Left lung (tissue), 10 donors: Measurements from ENCODE around the gene LRRN4. TPM values are rescaled to one million over a fixed set of nuclear protein-coding genes. Genes with fewer than 3 reads are reported as not detected.

Experiments used
- ATAC-seq: fragments of 200-7000 bp; cut with Tn5 transposase; one replicate; pipeline ENCODE4 v1.9.1; 2020; ENCODE audit warnings: moderate library complexity
- DNase-seq, 4 donors: peaks; one replicate each; pipeline ENCODE4 v3.0.0-alpha.2; 2013 to 2020
- H3K27ac ChIP-seq, 2 donors: fragments of 200-600 bp; sonication (generic) in 1 of 2; one replicate each; pipeline versions ENCODE4 v1.5.0 to v1.8.0; 2020 to 2021
- H3K27me3 ChIP-seq, 2 donors: fragments of 200-600 bp; sonication (generic) in 1 of 2; one replicate each; pipeline versions ENCODE4 v1.5.0 to v1.8.0; 2020 to 2021
- H3K36me3 ChIP-seq, 2 donors: fragments of 200-600 bp; sonication (generic) in 1 of 2; one replicate each; pipeline versions ENCODE4 v1.5.0 to v1.8.0; 2020 to 2021
- H3K4me1 ChIP-seq, 2 donors: fragments of 200-600 bp; one replicate each; pipeline ENCODE4 v1.8.0; 2021
- H3K4me3 ChIP-seq, 2 donors: fragments of 200-600 bp; sonication (generic) in 1 of 2; one replicate each; pipeline versions ENCODE4 v1.5.0 to v1.8.0; 2020 to 2021; ENCODE audit warnings: mild to moderate bottlenecking in 1 of 2
- H3K9me3 ChIP-seq, 2 donors: fragments of 200-600 bp; sonication (generic) in 1 of 2; one replicate each; pipeline versions ENCODE4 v1.5.0 to v1.8.0; 2020 to 2021
- intact Hi-C, 2 donors: fragments of 100-400 bp; cut with DNase I; formaldehyde crosslinking; loops; one replicate each; pipeline versions ENCODE4 v1.11.2 to v1.14.2; 2022
- polyA plus RNA-seq, 6 donors: library from polyadenylated mRNA; unstranded; fragments of 120-200 nt; gene quantifications; one replicate each; pipeline ENCODE4 v1.2.1, GENCODE V29; 2013; ENCODE audit not compliant: insufficient read length in 6 of 6
- total RNA-seq, 2 donors: library from RNA; stranded (reverse); fragmentation: NEBNext Ultra II Directional; extraction: Animal tissue kit (Norgen Biotek cat#: 25700); gene quantifications; one replicate each; pipeline ENCODE4 v1.2.1, GENCODE V29; 2021
- TF ChIP-seq, protein P1 (sequence below), 2 donors: fragments of 200-600 bp; sonication (generic) in 1 of 2; IDR thresholded peaks; one replicate each; pipeline versions ENCODE4 v1.5.0 to v1.8.0; 2021; ENCODE audit warnings: antibody characterized with exemption in 2 of 2
- donor health status: DM: no; HTN: yes; CAD: no.
- donor health status: DM: no; HTN: no; CAD: no.

LRRN4 gene
- total and polyA plus RNA-seq, 8 donors, result 0.31 to 44.3 (median 1.1) TPM

DNA sequence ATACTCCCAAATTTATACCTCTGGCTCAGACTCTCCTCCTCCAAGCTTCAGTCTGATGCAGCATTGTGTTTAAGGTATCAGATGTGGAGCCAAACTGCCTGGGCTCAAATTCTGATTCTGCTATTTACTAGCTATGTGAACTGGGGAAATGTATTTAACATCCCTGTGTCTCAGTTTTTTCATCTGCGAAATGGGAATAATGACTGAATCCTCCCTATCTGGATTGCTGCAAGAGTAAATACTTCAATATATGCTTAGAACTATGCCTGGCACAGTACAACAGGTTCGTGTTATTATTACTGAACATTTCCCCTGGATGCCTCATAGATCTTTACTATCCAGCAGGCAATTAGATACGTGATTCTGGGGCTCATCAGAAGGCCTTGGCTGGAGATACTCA is 5.5 kb downstream of the LRRN4 start:
- Histone ChIP-seq H3K36me3 (peaks cover 0 to 14% of the 10 kb centered on the region in 2 donors), H3K4me3 (no peak overlapping the region), H3K27me3 (peaks cover 3 to 33% of the 10 kb centered on the region in 2 donors), H3K4me1 (peaks cover 3 to 12% of the 10 kb centered on the region in 2 donors), H3K27ac (no peak overlapping the region), H3K9me3 (no peaks in the 10 kb centered on the region)
- TF ChIP-seq, protein P1, sequence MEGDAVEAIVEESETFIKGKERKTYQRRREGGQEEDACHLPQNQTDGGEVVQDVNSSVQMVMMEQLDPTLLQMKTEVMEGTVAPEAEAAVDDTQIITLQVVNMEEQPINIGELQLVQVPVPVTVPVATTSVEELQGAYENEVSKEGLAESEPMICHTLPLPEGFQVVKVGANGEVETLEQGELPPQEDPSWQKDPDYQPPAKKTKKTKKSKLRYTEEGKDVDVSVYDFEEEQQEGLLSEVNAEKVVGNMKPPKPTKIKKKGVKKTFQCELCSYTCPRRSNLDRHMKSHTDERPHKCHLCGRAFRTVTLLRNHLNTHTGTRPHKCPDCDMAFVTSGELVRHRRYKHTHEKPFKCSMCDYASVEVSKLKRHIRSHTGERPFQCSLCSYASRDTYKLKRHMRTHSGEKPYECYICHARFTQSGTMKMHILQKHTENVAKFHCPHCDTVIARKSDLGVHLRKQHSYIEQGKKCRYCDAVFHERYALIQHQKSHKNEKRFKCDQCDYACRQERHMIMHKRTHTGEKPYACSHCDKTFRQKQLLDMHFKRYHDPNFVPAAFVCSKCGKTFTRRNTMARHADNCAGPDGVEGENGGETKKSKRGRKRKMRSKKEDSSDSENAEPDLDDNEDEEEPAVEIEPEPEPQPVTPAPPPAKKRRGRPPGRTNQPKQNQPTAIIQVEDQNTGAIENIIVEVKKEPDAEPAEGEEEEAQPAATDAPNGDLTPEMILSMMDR (IDR thresholded peaks at IDR 0.05), result no peak
- intact Hi-C loops, result no loop called here
- DNase-seq, result no peak
- ATAC-seq, result no peak

DNA sequence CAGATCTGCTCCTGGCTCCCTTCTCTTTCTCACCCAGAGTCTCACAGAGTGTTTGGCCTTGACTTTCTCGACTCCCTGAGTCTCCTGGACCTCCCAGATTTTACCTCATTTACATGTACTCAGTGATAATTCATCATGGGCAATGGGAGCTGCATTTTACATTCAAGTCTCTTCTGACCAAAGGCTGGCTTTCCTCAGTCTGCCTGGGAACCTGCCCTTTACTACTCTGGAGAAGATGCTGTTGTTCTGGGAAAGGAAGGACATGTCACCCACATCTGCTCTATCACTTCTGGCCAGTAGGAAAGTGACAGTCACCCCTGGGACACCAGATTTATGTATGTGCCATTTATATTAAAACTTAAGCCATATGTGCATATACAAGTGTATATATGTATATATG is 7.4 kb downstream of the LRRN4 start:
- TF ChIP-seq, protein P1 (IDR thresholded peaks at IDR 0.05), result no peak
- H3K36me3 ChIP-seq, result peaks cover 0 to 34% of the 10 kb centered on the region in 2 donors
- H3K4me1 ChIP-seq, result no peaks in the 10 kb centered on the region
- no peak overlapping the region for H3K27ac ChIP-seq
- ATAC-seq, result no peak
- no peaks in the 10 kb centered on the region for H3K9me3 ChIP-seq
- H3K27me3 ChIP-seq, result peaks cover 3 to 13% of the 10 kb centered on the region in 2 donors
- intact Hi-C loops, result no loop called here
- H3K4me3 ChIP-seq, result no peak overlapping the region
- no peak for DNase-seq

DNA sequence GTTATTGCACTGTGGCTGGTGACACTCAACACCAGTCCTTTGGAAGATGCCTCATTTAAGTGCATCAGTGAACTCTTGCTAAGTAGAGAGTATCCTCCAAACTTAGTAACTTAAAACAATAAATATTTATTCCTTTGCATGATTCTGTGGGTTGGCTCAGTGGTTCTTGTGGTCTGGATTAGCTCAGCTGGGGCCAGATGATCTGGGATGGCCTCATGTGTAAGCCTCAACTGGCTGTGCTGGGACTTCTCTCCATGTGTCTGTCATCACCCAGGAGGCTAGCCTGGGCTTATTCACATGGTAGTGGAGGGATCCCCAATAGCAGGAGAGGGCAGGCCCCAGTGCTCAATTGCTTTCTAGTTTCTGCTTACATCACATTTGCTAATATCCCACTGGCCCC is 8.3 kb downstream of the LRRN4 start:
- TF ChIP-seq, protein P1 (IDR thresholded peaks at IDR 0.05), result no peak
- ATAC-seq, result no peak
- Histone ChIP-seq H3K27me3 (peaks cover 1 to 5% of the 10 kb centered on the region in 2 donors), H3K36me3 (peaks cover 0 to 42% of the 10 kb centered on the region in 2 donors), H3K27ac (no peak overlapping the region), H3K4me3 (no peak overlapping the region), H3K9me3 (no peaks in the 10 kb centered on the region), H3K4me1 (no peaks in the 10 kb centered on the region)
- DNase-seq, result no peak
- intact Hi-C loops, result no loop called here

DNA sequence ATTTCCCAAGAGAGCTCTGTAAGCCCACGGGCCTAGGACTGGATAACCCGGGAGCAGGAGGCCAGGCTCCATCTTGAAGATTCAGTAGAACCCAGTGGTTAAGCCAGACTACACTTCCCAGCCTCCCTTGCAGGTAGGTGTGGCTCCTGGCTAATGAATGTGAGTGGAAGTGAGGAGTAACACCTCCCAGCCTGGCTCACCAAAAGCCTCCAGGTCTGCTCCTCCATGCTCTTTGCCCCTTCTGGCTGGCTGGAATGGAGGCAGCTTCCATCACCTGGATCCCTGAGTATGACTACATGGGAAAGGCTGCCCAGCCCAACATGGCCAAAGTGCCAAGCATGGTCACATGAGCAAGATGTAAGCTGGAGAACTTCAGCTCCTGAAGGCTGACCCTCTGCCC is 9.7 kb downstream of the LRRN4 start:
- Histone ChIP-seq H3K36me3 (peaks cover 0 to 57% of the 10 kb centered on the region in 2 donors), H3K4me1 (no peaks in the 10 kb centered on the region), H3K27me3 (no peaks in the 10 kb centered on the region), H3K9me3 (no peaks in the 10 kb centered on the region), H3K4me3 (no peak overlapping the region), H3K27ac (no peak overlapping the region)
- TF ChIP-seq, protein P1 (IDR thresholded peaks at IDR 0.05), result no peak
- intact Hi-C loops, result no loop called here
- DNase-seq (no peak), ATAC-seq (no peak)

DNA sequence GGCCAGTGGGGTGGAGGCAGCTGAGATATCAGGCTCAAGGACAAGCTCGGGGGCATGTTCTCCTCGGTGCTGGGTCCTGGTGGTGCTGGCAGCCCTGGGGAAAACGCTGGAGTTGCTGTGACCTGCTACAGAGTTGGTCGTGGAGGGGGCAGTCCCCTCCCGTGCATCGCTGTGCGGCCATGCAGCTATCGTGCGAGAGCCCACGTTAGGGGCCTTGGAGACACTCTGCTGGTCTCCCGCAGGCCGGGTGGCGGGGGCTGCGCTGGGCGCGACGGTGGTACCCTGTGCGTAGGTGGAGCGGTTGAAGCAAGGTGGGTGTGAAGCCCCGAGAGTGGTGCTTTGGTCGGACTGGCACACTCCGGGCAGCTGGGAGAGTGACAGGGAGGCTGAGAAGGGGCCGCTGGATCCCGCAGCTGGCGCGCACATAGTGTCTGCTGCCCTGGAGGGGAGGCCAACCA is 12.0 kb downstream of the LRRN4 start:
- Histone ChIP-seq H3K27ac (no peak overlapping the region), H3K9me3 (no peaks in the 10 kb centered on the region), H3K36me3 (peaks cover 0 to 80% of the 10 kb centered on the region in 2 donors), H3K4me1 (no peaks in the 10 kb centered on the region), H3K27me3 (no peaks in the 10 kb centered on the region), H3K4me3 (no peak overlapping the region)
- TF ChIP-seq, protein P1 (IDR thresholded peaks at IDR 0.05), result no peak
- DNase-seq (no peak), ATAC-seq (no peak)
- intact Hi-C loops, result no loop called here
